Omental fat pad (tissue), 4 donors: ENCODE results near the gene ZDHHC22. TPM values are rescaled to one million over a fixed set of nuclear protein-coding genes. Genes with fewer than 3 reads are reported as not detected.

Source experiments
- ATAC-seq: fragments of 150-250 bp; one replicate; pipeline ENCODE4 v1.9.1; 2016; ENCODE audit warnings: mild to moderate bottlenecking, moderate library complexity; ENCODE audit not compliant: low FRiP score
- DNase-seq: peaks from one replicate; pipeline ENCODE4 v3.0.0-alpha.2; 2019; ENCODE audit warnings: low spot score
- total RNA-seq, 4 donors: library from RNA; depleted of rRNA; stranded (reverse); fragments of >200 nt; gene quantifications; one replicate each; pipeline ENCODE4 v1.1.0, GENCODE V29; 2016
- TF ChIP-seq, protein P1 (sequence below), 3 donors: fragments of 450-650 bp; IDR thresholded peaks; one replicate each; pipeline ENCODE4 v1.5.1; 2016 to 2017; ENCODE audit warnings: antibody characterized with exemption in 3 of 3, mild to moderate bottlenecking in 3 of 3, moderate library complexity in 2 of 3

Gene ZDHHC22
- total RNA-seq, 4 donors from 2014 or later = not detected

DNA sequence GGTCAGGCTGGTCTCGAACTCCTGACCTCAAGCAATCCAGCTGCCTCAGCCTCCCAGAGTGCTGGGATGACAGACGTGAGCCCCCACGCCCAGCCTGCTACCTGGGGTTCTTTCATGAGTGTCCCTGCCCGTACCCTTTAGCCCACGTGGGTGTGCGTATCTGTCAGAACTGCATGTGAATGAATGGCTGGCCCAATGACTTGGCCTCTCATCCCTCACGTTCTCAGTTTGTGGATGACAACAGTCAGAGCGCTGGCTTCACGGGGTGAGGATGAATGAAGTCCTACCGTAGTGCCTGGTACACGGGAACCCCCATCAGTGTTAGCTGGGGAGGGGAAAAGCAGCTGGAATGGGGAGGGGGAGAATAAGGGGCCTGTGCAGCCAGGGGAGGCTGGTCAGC is 16.1 kb upstream of the ZDHHC22 start:
- DNase-seq = no peak
- ATAC-seq = no peak
- TF ChIP-seq, protein P1, sequence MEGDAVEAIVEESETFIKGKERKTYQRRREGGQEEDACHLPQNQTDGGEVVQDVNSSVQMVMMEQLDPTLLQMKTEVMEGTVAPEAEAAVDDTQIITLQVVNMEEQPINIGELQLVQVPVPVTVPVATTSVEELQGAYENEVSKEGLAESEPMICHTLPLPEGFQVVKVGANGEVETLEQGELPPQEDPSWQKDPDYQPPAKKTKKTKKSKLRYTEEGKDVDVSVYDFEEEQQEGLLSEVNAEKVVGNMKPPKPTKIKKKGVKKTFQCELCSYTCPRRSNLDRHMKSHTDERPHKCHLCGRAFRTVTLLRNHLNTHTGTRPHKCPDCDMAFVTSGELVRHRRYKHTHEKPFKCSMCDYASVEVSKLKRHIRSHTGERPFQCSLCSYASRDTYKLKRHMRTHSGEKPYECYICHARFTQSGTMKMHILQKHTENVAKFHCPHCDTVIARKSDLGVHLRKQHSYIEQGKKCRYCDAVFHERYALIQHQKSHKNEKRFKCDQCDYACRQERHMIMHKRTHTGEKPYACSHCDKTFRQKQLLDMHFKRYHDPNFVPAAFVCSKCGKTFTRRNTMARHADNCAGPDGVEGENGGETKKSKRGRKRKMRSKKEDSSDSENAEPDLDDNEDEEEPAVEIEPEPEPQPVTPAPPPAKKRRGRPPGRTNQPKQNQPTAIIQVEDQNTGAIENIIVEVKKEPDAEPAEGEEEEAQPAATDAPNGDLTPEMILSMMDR (IDR thresholded peaks at IDR 0.05) = no peak

DNA sequence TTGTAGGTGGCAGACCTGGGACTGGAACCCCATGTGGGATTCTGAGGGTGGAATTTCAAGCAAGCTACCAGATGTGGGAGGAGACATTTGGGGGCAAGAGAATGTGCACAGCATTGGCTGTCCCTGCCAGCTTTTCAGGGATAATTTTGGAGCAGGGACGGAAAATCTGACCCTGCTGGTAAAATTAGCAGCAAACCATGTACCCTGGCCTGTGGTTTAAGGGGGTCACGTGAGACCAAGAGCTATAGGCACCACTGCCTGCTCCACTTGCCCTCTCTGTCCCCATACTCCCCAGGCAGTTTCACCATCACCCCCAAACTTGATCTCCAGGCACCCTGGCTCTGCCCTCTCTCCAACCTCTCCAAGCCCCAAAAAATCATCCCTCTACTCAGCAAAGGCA is 13.5 kb upstream of the ZDHHC22 start:
- ATAC-seq (no peak), DNase-seq (no peak)
- TF ChIP-seq, protein P1 (IDR thresholded peaks at IDR 0.05) = no peak

DNA sequence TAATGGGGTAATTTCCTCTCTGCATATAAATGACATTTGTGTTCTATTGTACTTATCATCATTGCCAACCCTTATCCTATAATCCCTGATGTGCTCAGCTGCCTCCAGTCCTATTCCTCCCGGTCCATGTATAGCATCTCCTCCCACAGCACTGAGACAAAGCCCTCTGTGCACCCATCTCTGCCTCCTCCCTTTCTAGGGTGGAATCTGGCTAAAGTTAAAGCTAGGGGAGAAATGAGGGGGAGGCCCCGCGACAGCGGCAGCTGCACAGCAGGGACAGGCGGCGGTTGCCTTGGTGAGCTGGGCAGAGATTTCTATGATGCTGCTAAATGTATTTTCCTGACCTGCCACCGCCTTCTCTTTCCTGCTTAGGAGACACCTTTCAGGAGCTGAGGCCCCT is 12.8 kb upstream of the ZDHHC22 start:
- ATAC-seq = no peak
- DNase-seq = no peak
- TF ChIP-seq, protein P1 (IDR thresholded peaks at IDR 0.05) = no peak

DNA sequence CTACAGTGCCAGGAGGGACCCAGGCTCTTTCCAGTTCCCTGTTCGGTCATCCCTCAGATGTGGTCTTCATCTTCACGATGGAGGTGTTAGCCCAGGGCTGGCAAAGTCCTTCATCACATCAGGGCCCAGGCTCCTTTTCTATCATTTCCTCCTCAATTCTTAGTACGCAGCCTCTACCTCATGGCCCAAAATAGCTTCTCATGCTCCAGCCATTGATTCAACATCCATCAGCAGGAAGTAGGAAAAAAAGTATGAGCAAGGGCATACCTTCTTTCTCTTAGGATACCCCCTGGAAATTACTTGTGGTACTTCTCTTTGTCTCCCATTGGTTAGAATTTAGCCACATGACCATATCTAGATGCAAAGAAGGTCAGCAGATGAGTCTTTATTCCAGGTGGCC is 12.2 kb upstream of the ZDHHC22 start:
- DNase-seq (no peak), ATAC-seq (no peak)
- TF ChIP-seq, protein P1 (IDR thresholded peaks at IDR 0.05) = no peak

DNA sequence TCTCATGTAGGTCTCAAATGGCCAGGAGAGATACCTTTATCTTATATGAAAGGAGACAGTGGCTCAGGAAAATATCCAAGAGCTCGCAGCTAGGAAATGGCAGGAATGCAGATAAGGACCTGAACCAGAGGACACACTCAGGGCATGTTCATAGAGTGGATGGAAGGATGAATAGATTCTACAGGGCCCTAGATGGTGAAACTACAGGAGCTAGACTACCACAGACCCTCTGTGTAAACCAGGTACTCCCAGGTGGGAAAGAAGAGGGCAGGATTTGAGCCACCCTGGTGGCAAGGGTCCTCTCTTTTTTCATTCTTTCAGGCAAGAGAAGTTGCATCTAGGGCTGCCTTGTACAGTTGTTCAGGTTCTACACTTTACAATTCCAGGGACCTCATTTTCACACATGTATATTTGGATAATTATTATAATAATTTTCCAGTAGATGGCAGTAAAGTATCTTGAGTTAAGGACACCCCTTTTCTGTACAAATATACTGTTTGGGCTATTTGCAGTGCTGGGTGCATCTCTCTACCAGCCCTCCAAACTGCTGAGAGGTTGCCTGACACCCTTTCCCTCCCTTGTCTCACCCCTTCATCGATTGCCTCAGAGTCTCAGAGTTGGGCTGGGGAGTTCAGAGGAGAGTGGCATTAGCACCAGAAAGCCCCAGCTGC is 10.5 kb upstream of the ZDHHC22 start:
- ATAC-seq (no peak), DNase-seq (no peak)
- TF ChIP-seq, protein P1 (IDR thresholded peaks at IDR 0.05) = no peak

DNA sequence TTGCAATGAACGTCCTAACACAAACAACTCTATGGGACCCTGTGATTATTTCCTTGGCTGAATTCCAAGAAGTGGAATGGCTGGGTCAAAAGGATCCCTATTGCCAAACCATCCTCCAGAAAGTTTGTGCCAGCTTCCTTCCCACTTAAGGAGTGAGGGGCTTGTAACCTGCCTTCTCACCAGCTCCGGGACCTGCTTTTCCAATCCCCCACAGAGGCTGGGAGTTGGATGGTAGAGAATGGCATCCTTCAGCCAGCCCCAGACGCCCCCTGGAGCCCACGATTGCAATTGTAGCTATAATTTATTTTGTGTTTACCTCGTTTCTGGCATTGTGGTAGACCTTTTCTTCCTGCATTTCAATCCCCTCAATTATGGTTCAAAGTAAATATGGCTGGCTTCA is 9.7 kb upstream of the ZDHHC22 start:
- ATAC-seq (no peak), DNase-seq (no peak)
- TF ChIP-seq, protein P1 (IDR thresholded peaks at IDR 0.05) = no peak

DNA sequence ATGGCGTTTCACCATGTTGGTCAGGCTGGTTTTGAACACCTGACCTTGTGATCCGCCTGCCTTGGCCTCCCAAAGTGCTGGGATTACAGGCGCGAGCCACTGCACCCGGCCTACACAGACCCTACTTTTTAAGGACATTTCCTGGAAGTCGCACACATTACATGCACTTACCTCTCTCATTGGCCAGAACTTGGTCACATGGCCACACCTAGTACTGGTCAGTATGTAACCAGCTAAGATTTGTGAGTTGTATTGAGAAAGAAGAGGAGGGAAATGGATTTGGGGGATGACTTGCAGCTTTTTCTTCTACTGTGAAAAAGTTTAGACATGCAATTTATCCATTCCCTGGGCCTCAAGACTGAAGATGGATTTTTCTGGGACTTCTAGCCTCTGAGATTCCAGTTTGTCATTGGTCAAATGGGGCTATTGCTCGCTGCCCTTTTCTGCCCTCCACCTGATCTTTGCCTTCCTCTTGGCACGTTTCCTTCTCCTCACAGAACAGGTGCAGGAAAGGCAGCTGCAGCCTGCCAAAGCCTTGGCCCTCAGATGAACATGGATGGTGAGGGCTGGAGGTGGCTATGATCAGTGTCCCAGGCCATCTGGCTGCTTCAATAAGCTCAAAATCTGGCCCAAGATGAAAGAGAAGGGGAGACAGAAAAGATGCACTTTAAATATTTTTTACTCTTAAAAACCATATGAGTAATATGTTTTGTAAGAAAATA is 7.1 kb upstream of the ZDHHC22 start:
- DNase-seq = no peak
- no peak for ATAC-seq
- TF ChIP-seq, protein P1 (IDR thresholded peaks at IDR 0.05) = no peak
